Tibial artery (tissue), 4 donors: ENCODE data around the gene TEX19.

Experiments used
- DNase-seq, 2 donors: peaks; one replicate each; pipeline ENCODE4 v3.0.0-alpha.2; 2019
- H3K27ac ChIP-seq, 2 donors: fragments of 200-600 bp; sonication (generic) in 1 of 2; 1 replicate in 1 of 2; 2 replicates in 1 of 2; pipeline ENCODE4 v1.5.1; 2018 to 2019; ENCODE audit warnings: mild to moderate bottlenecking in 1 of 2
- H3K27me3 ChIP-seq, 2 donors: fragments of 200-600 bp; sonication (generic) in 1 of 2; one replicate each; pipeline versions ENCODE4 v1.5.1 to v1.6.0; 2016 to 2019
- H3K36me3 ChIP-seq, 3 donors: fragments of 200-600 bp; sonication (generic) in 2 of 3; one replicate each; pipeline ENCODE4 v1.5.1; 2016 to 2019; ENCODE audit warnings: mild to moderate bottlenecking in 2 of 3
- H3K4me1 ChIP-seq, 4 donors: fragments of 200-600 bp; sonication (generic) in 2 of 4; 1 replicate in 3 of 4; 2 replicates in 1 of 4; pipeline ENCODE4 v1.5.1; 2016 to 2019
- H3K4me3 ChIP-seq, 2 donors: fragments of 200-600 bp; sonication (generic) in 1 of 2; 1 replicate in 1 of 2; 2 replicates in 1 of 2; pipeline ENCODE4 v1.5.1; 2018 to 2019; ENCODE audit warnings: mild to moderate bottlenecking in 2 of 2
- H3K9me3 ChIP-seq, 3 donors: fragments of 200-600 bp; sonication (generic) in 1 of 3; one replicate each; pipeline ENCODE4 v1.5.1; 2016 to 2019
- CTCF ChIP-seq, 2 experiments: fragments of 200-600 bp in 1 of 2; fragments of 450-650 bp in 1 of 2; IDR thresholded peaks; one replicate each; pipeline ENCODE4 v1.5.1; 2017 to 2019; ENCODE audit warnings: antibody characterized with exemption in 2 of 2, mild to moderate bottlenecking in 1 of 2, moderate library complexity in 1 of 2
- intact Hi-C: fragments of 100-400 bp; cut with DNase I; formaldehyde crosslinking; loops from one replicate; pipeline ENCODE4 v1.15.0; 2023; ENCODE audit warnings: low total_unique reads

TEX19 gene

GRCh38 chr17:82332669-82333278 lies 26.3 kb upstream of the TEX19 start:
- H3K4me3 ChIP-seq = peak overlapping the region; percentile 51 to 61
- H3K27me3 ChIP-seq = peaks cover 0 to 70% of the 10 kb centered on the region in 2 donors
- no peak overlapping the region for H3K27ac ChIP-seq
- H3K4me1 ChIP-seq = peaks cover 0 to 42% (median 36%) of the 10 kb centered on the region in 4 donors
- TF ChIP-seq CTCF (IDR thresholded peaks at IDR 0.05) = no peak
- DNase-seq = peak in 1 of 2 donors; percentile 50
- no peaks in the 10 kb centered on the region for H3K36me3 ChIP-seq
- H3K9me3 ChIP-seq = no peaks in the 10 kb centered on the region
- intact Hi-C loops = no loop called here

GRCh38 chr17:82333279-82334171 lies 25.5 kb upstream of the TEX19 start, which contains the start of gene SECTM1:
SECTM1 (minus strand) TSS chr17:82333766; CDS start chr17:82327240, 6,526 bp downstream.
- TF ChIP-seq CTCF (IDR thresholded peaks at IDR 0.05) = no peak
- peak within 1 kb of the TSS; percentile 29 to 50 for H3K27ac ChIP-seq
- H3K4me3 ChIP-seq = peak within 1 kb of the TSS; percentile 51 to 61
- H3K4me1 ChIP-seq = peaks cover 0 to 44% (median 37%) of the 10 kb centered on the region in 4 donors
- intact Hi-C loops = no loop called here
- peaks cover 0 to 63% of the 10 kb centered on the region in 2 donors for H3K27me3 ChIP-seq
- DNase-seq = peak; percentile 53 to 80
- H3K36me3 ChIP-seq = no peaks in the 10 kb centered on the region
- H3K9me3 ChIP-seq = no peaks in the 10 kb centered on the region

DNA sequence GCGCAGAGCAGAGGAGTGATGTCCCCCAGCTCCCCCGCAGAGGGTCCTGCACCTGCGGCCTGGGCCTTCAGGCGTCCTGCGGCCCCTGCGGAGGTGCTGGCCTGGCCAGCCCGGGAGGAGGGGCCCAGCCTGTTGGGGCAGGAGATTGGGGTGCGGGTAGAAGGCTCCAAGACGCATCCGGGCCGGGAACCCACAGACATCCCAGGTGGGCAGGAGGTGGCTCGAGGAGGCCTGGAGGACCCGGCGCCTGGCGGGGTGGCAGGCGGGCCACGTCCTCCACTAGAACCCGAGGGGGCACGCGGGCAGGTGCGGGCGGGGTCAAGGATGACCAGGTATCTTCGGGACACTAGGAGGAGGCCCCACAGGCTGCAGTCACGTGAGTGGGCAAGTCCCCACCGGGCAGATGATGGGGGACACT lies 24.8 kb upstream of the TEX19 start:
- intact Hi-C loops = no loop called here
- TF ChIP-seq CTCF (IDR thresholded peaks at IDR 0.05) = no peak
- Histone ChIP-seq H3K27me3 (peaks cover 0 to 56% of the 10 kb centered on the region in 2 donors), H3K9me3 (no peaks in the 10 kb centered on the region), H3K36me3 (no peaks in the 10 kb centered on the region), H3K27ac (no peak overlapping the region), H3K4me3 (peak overlapping the region; percentile 51 to 61), H3K4me1 (peaks cover 0 to 49% (median 41%) of the 10 kb centered on the region in 4 donors)
- no peak for DNase-seq

- peaks cover 0 to 54% (median 46%) of the 10 kb centered on the region in 4 donors for H3K4me1 ChIP-seq
- DNase-seq = no peak
Observed at GRCh38 chr17:82334622-82335394, 24.2 kb upstream of the TEX19 start.

More at GRCh38 chr17:82334622-82335394, 24.2 kb upstream of the TEX19 start:
- H3K9me3 ChIP-seq = no peaks in the 10 kb centered on the region
- H3K27me3 ChIP-seq = peaks cover 0 to 50% of the 10 kb centered on the region in 2 donors
- peak overlapping the region; percentile 51 to 61 for H3K4me3 ChIP-seq
- no peaks in the 10 kb centered on the region for H3K36me3 ChIP-seq
- no peak for TF ChIP-seq CTCF (IDR thresholded peaks at IDR 0.05)
- intact Hi-C loops = no loop called here
- peak overlapping the region in 1 of 2 donors; percentile 29 for H3K27ac ChIP-seq
